Panc1 (cell line): ENCODE measurements around the gene GRM7. TPM values are rescaled to one million over a fixed set of nuclear protein-coding genes. Genes with fewer than 3 reads are reported as not detected.

Source experiments
- ATAC-seq: fragments of 200-7000 bp; cut with Tn5 transposase; 2 replicates; pipeline ENCODE4 v1.9.1; 2020; ENCODE audit warnings: mild to moderate bottlenecking, moderate library complexity
- BruUV-seq: library from RNA; stranded (reverse); fragments of 400-500 nt; replicated peaks from 2 replicates; lab custom pipeline; 2021; lab: Mats Ljungman, UMichigan
- CTCF ChIA-PET: fragments of 300-600 bp; sonication (Branson Sonifier 250); formaldehyde crosslinking; loops from one replicate; lab custom pipeline; 2022; ENCODE audit warnings: antibody characterized with exemption; lab: Charles Lee
- POLR2A ChIA-PET: fragments of 300-600 bp; sonication (Branson Sonifier 250); formaldehyde crosslinking; loops from one replicate; lab custom pipeline; 2022; ENCODE audit warnings: antibody characterized with exemption; lab: Charles Lee
- DNase-seq: peaks from one replicate; pipeline ENCODE4 v3.0.0-alpha.2; 2010; ENCODE audit warnings: low read depth, low spot score
- H3K27ac ChIP-seq: 2 replicates; pipeline ENCODE4 v1.5.1; 2011; ENCODE audit warnings: mild to moderate bottlenecking, low read length, inconsistent platforms
- H3K27me3 ChIP-seq: fragments of 200-500 bp; sonication (Bioruptor generic); 2 replicates; pipeline ENCODE4 v1.6.0; 2014; ENCODE audit warnings: low read length, inconsistent platforms; ENCODE audit not compliant: control insufficient read depth, insufficient read depth
- H3K36me3 ChIP-seq: fragments of 200-500 bp; sonication (Bioruptor generic); 2 replicates; pipeline ENCODE4 v1.5.1; 2014; ENCODE audit warnings: inconsistent platforms, mild to moderate bottlenecking, low read length, moderate library complexity; ENCODE audit not compliant: control insufficient read depth, insufficient read depth
- H3K4me1 ChIP-seq: 2 replicates; pipeline ENCODE4 v1.5.1; 2011; ENCODE audit warnings: inconsistent platforms, mild to moderate bottlenecking, low read length, moderate library complexity; ENCODE audit not compliant: control insufficient read depth, insufficient read depth
- H3K4me3 ChIP-seq, 2 experiments: 2 replicates each; pipeline ENCODE4 v1.5.1; 2011 to 2012; ENCODE audit warnings: low read depth in 2 of 2, low read length in 2 of 2, mild to moderate bottlenecking in 2 of 2, inconsistent platforms in 1 of 2, moderate library complexity in 1 of 2
- H3K9me3 ChIP-seq: fragments of 200-500 bp; sonication (Bioruptor generic); 2 replicates; pipeline ENCODE4 v1.5.1; 2014; ENCODE audit warnings: low read depth, mild to moderate bottlenecking, inconsistent platforms, low read length, moderate library complexity; ENCODE audit not compliant: control insufficient read depth, insufficient read depth
- POLR2AphosphoS5 ChIP-seq: IDR thresholded peaks from 2 replicates; pipeline ENCODE4 v1.6.1; 2012; ENCODE audit warnings: mild to moderate bottlenecking, low read depth, low read length, moderate library complexity
- SIN3A ChIP-seq: IDR thresholded peaks from 2 replicates; pipeline ENCODE4 v1.6.1; 2012; ENCODE audit warnings: low read depth, mild to moderate bottlenecking, low read length, moderate library complexity, borderline replicate concordance; ENCODE audit not compliant: insufficient read depth
- TCF7L2 ChIP-seq: IDR thresholded peaks from 2 replicates; pipeline ENCODE4 v1.6.1; 2011; ENCODE audit warnings: mild to moderate bottlenecking, low read depth, low read length, inconsistent platforms
- in situ Hi-C: cut with HindIII; loops from 2 replicates; pipeline ENCODE4 v1.10.0; 2016; ENCODE audit warnings: low sequenced_read_pairs, low pct_unique_long_range_greater_than_20kb
- intact Hi-C: fragments of 100-400 bp; cut with micrococcal nuclease; formaldehyde crosslinking; loops from one replicate; pipeline ENCODE4 v1.10.0; 2022; ENCODE audit not compliant: unreplicated experiment
- total RNA-seq: library from RNA; stranded (reverse); gene quantifications from one replicate; pipeline ENCODE4 v1.2.1, GENCODE V29; 2021; ENCODE audit not compliant: unreplicated experiment
- TF ChIP-seq, protein P1 (sequence below), 2 experiments: IDR thresholded peaks; 2 replicates each; pipeline ENCODE4 v1.6.1; 2011 to 2012; ENCODE audit warnings: low read depth in 2 of 2, control low read depth in 1 of 2, low read length in 1 of 2, mild to moderate bottlenecking in 1 of 2, moderate library complexity in 1 of 2; ENCODE audit not compliant: insufficient read depth in 1 of 2
- TF ChIP-seq, protein P2 (sequence below): fragments of 450-650 bp; IDR thresholded peaks from 2 replicates; pipeline ENCODE4 v1.5.1; 2017; ENCODE audit warnings: mild to moderate bottlenecking

The GRM7 gene
- total RNA-seq, 1 experiment from 2014 or later = not detected

GRCh38 chr3:7520059-7520458 is 659.1 kb downstream of the GRM7 start:
- ChIA-PET POLR2A (interaction anchor here (0.7 kb wide), 1 partner anchor 150 kb away, joined by 3 read pairs; no protein-coding TSS in a partner anchor), CTCF (no interaction called here)
- no peaks in the 10 kb centered on the region for H3K36me3 ChIP-seq
- no peaks in the 10 kb centered on the region for H3K4me1 ChIP-seq
- intact Hi-C loops = no loop called here
- no TSS peak for BruUV-seq
- no peaks in the 10 kb centered on the region for H3K27me3 ChIP-seq
- H3K4me3 ChIP-seq = no peak overlapping the region
- no peaks in the 10 kb centered on the region for H3K9me3 ChIP-seq
- DNase-seq = no peak
- no peak for ATAC-seq
- no peak for TF ChIP-seq POLR2AphosphoS5
- no peak for TF ChIP-seq TCF7L2
- no peak for TF ChIP-seq SIN3A
- TF ChIP-seq, protein P1, sequence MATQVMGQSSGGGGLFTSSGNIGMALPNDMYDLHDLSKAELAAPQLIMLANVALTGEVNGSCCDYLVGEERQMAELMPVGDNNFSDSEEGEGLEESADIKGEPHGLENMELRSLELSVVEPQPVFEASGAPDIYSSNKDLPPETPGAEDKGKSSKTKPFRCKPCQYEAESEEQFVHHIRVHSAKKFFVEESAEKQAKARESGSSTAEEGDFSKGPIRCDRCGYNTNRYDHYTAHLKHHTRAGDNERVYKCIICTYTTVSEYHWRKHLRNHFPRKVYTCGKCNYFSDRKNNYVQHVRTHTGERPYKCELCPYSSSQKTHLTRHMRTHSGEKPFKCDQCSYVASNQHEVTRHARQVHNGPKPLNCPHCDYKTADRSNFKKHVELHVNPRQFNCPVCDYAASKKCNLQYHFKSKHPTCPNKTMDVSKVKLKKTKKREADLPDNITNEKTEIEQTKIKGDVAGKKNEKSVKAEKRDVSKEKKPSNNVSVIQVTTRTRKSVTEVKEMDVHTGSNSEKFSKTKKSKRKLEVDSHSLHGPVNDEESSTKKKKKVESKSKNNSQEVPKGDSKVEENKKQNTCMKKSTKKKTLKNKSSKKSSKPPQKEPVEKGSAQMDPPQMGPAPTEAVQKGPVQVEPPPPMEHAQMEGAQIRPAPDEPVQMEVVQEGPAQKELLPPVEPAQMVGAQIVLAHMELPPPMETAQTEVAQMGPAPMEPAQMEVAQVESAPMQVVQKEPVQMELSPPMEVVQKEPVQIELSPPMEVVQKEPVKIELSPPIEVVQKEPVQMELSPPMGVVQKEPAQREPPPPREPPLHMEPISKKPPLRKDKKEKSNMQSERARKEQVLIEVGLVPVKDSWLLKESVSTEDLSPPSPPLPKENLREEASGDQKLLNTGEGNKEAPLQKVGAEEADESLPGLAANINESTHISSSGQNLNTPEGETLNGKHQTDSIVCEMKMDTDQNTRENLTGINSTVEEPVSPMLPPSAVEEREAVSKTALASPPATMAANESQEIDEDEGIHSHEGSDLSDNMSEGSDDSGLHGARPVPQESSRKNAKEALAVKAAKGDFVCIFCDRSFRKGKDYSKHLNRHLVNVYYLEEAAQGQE (IDR thresholded peaks at IDR 0.05; ENCODE audit: insufficient read depth in 1 of 2, low read depth in 2 of 2, low read length in 1 of 2) = no peak
- TF ChIP-seq, protein P2, sequence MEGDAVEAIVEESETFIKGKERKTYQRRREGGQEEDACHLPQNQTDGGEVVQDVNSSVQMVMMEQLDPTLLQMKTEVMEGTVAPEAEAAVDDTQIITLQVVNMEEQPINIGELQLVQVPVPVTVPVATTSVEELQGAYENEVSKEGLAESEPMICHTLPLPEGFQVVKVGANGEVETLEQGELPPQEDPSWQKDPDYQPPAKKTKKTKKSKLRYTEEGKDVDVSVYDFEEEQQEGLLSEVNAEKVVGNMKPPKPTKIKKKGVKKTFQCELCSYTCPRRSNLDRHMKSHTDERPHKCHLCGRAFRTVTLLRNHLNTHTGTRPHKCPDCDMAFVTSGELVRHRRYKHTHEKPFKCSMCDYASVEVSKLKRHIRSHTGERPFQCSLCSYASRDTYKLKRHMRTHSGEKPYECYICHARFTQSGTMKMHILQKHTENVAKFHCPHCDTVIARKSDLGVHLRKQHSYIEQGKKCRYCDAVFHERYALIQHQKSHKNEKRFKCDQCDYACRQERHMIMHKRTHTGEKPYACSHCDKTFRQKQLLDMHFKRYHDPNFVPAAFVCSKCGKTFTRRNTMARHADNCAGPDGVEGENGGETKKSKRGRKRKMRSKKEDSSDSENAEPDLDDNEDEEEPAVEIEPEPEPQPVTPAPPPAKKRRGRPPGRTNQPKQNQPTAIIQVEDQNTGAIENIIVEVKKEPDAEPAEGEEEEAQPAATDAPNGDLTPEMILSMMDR = no peak
- no peak overlapping the region for H3K27ac ChIP-seq
- in situ Hi-C loops = no loop called here

GRCh38 chr3:7520593-7520992 is 659.7 kb downstream of the GRM7 start:
- no peak for TF ChIP-seq SIN3A
- no peak for TF ChIP-seq TCF7L2
- no peak for TF ChIP-seq POLR2AphosphoS5
- TF ChIP-seq, protein P2 = no peak
- TF ChIP-seq, protein P1 (IDR thresholded peaks at IDR 0.05; ENCODE audit: insufficient read depth in 1 of 2, low read depth in 2 of 2, low read length in 1 of 2) = no peak
- ChIA-PET POLR2A (interaction anchor here (0.7 kb wide), 1 partner anchor 150 kb away, joined by 3 read pairs; no protein-coding TSS in a partner anchor), CTCF (no interaction called here)
- Histone ChIP-seq H3K27ac (no peak overlapping the region), H3K9me3 (no peaks in the 10 kb centered on the region), H3K27me3 (no peaks in the 10 kb centered on the region), H3K4me3 (no peak overlapping the region), H3K4me1 (no peaks in the 10 kb centered on the region), H3K36me3 (no peaks in the 10 kb centered on the region)
- ATAC-seq (no peak), DNase-seq (no peak)
- in situ Hi-C loops (no loop called here), intact Hi-C loops (no loop called here)
- BruUV-seq = no TSS peak
